DOHH2 (cell line): ENCODE data around the gene VTI1A.

Experiments used
- H3F3A ChIP-seq: fragments of 200-600 bp; sonication (generic), shearing (Covaris generic); 2 replicates; pipeline ENCODE4 v1.6.0; 2016; ENCODE audit warnings: antibody characterized with exemption, mild to moderate bottlenecking; ENCODE audit not compliant: control insufficient read depth, insufficient read depth
- H3K27ac ChIP-seq: fragments of 200-600 bp; sonication (generic); 2 replicates; pipeline ENCODE4 v1.5.1; 2014; ENCODE audit warnings: low read depth, mild to moderate bottlenecking, low read length, moderate library complexity
- H3K27me3 ChIP-seq: fragments of 200-600 bp; sonication (generic); 2 replicates; pipeline ENCODE4 v1.6.1; 2014; ENCODE audit warnings: mild to moderate bottlenecking, low read length, mixed read lengths; ENCODE audit not compliant: control insufficient read depth
- H3K36me3 ChIP-seq: fragments of 200-600 bp; sonication (generic); 2 replicates; pipeline ENCODE4 v1.6.1; 2014; ENCODE audit warnings: mild to moderate bottlenecking, low read length, moderate library complexity, mixed read lengths; ENCODE audit not compliant: control insufficient read depth
- H3K4me1 ChIP-seq: fragments of 200-600 bp; sonication (generic); 2 replicates; pipeline ENCODE4 v1.6.1; 2014; ENCODE audit warnings: mild to moderate bottlenecking, low read length, mixed read lengths; ENCODE audit not compliant: control insufficient read depth
- H3K4me2 ChIP-seq: fragments of 200-600 bp; sonication (generic); 2 replicates; pipeline ENCODE4 v1.6.0; 2014; ENCODE audit warnings: mild to moderate bottlenecking, low read length, moderate library complexity
- H3K4me3 ChIP-seq: fragments of 200-600 bp; sonication (generic); 2 replicates; pipeline ENCODE4 v1.5.1; 2014; ENCODE audit warnings: mild to moderate bottlenecking, low read length, mixed read lengths
- H3K79me2 ChIP-seq: fragments of 200-600 bp; sonication (generic); 2 replicates; pipeline ENCODE4 v1.6.1; 2014; ENCODE audit warnings: mild to moderate bottlenecking, low read length, mixed read lengths; ENCODE audit not compliant: control insufficient read depth
- H3K9me2 ChIP-seq: fragments of 200-600 bp; sonication (generic); replicated peaks from 2 replicates; pipeline ENCODE4 v1.6.1; 2014; ENCODE audit warnings: mild to moderate bottlenecking, low read length, mixed read lengths; ENCODE audit not compliant: control insufficient read depth
- H3K9me3 ChIP-seq: fragments of 200-600 bp; sonication (generic); 2 replicates; pipeline ENCODE4 v1.6.1; 2014; ENCODE audit warnings: antibody characterized with exemption, low read length, mixed read lengths; ENCODE audit not compliant: control insufficient read depth, insufficient read depth
- H4K20me1 ChIP-seq: fragments of 200-600 bp; sonication (generic); 2 replicates; pipeline ENCODE4 v1.6.0; 2014; ENCODE audit warnings: low read depth, mild to moderate bottlenecking, antibody characterized with exemption, low read length, moderate library complexity; ENCODE audit not compliant: control insufficient read depth, insufficient read depth
- CTCF ChIP-seq: fragments of 200-600 bp; sonication (generic); IDR thresholded peaks from one replicate; pipeline ENCODE4 v1.5.1; 2014; ENCODE audit warnings: antibody characterized with exemption, mild to moderate bottlenecking, low read depth, low read length; ENCODE audit not compliant: poor library complexity, severe bottlenecking
- EZH2phosphoT487 ChIP-seq: fragments of 200-600 bp; sonication (generic); IDR thresholded peaks from 2 replicates; pipeline ENCODE4 v1.6.1; 2017; ENCODE audit warnings: borderline replicate concordance, mild to moderate bottlenecking, antibody characterized with exemption, low read length, moderate library complexity, mixed read lengths

Gene VTI1A

DNA sequence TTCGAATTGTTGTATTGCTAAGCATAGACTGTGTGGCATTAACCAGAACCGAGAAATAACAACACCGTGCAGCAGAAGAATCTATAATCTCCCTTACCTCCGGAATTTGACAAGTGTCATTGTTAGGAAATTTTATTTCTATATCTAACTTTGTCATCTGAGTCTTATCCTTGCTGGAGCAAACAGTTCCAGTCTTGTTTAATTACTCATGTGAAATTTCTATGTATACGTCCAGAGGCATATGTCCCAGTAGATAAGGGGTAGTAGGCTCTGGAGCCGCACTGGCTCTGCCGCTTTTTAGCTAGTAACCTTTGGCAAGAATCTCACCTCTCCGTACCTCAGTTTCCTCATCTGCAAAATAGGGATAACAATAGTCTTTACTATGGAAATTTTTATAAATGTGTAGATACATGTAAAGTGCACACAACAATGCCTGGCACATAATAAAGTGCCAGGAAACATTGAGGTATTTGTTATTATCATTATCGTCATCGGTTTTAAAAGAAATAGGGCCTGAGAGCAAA is 228.6 kb downstream of the VTI1A start:
- TF ChIP-seq CTCF (no peak), EZH2phosphoT487 (no peak)
- Histone ChIP-seq H3K9me2 (no peaks in the 10 kb centered on the region), H3K27ac (no peak overlapping the region), H3K36me3 (no peaks in the 10 kb centered on the region), H3K79me2 (no peaks in the 10 kb centered on the region), H3K4me2 (no peak overlapping the region), H3K27me3 (no peaks in the 10 kb centered on the region), H3K9me3 (no peaks in the 10 kb centered on the region), H3K4me3 (no peak overlapping the region), H4K20me1 (no peaks in the 10 kb centered on the region), H3F3A (no peaks in the 10 kb centered on the region), H3K4me1 (no peaks in the 10 kb centered on the region)

DNA sequence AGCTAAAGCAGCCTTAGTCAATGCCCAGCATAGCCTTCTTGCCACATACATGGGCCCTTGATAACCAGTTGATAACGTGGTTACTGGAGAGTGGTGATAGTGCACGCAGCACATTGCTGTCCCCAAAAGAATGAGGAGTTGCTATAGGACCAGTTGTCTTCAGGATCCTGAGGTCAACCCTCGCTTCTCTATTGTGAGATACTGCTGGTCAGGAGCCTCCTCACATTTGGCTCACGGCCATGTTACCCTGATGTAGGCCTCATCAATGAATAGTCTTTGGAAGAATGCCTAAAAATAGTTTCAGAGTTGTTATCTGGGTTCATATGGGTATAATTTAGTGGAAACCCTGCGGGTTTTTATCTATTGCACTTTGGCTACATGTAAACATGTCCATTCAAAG is 230.7 kb downstream of the VTI1A start:
- no peaks in the 10 kb centered on the region for H4K20me1 ChIP-seq
- no peaks in the 10 kb centered on the region for H3K9me3 ChIP-seq
- H3K27ac ChIP-seq = no peak overlapping the region
- no peaks in the 10 kb centered on the region for H3K79me2 ChIP-seq
- no peaks in the 10 kb centered on the region for H3K27me3 ChIP-seq
- H3K4me1 ChIP-seq = no peaks in the 10 kb centered on the region
- H3K4me2 ChIP-seq = no peak overlapping the region
- no peak overlapping the region for H3K4me3 ChIP-seq
- no peaks in the 10 kb centered on the region for H3K36me3 ChIP-seq
- TF ChIP-seq CTCF (no peak), EZH2phosphoT487 (no peak)
- no peaks in the 10 kb centered on the region for H3F3A ChIP-seq
- H3K9me2 ChIP-seq = no peaks in the 10 kb centered on the region

DNA sequence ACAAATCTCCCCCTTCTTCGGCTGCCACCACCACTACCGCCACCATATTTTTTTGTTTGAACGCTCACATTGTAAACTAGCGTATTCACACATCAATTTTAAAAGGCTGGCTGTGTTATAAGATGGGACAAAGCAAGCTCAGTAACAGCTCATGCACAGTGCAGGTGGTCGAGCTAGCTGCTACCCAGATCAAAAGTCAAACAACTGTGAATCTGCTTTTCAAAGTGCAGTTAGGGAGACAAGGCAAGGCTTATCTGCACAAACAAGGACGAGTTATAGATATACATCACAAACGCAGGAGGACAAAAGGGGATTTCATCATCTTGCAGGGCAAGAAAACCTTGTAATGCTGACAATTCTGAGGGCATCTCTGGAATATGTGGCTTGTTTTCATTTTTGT is 231.6 kb downstream of the VTI1A start:
- Histone ChIP-seq H3K9me2 (no peaks in the 10 kb centered on the region), H3K4me3 (no peak overlapping the region), H3K36me3 (no peaks in the 10 kb centered on the region), H3K79me2 (no peaks in the 10 kb centered on the region), H3K4me1 (no peaks in the 10 kb centered on the region), H3K9me3 (no peaks in the 10 kb centered on the region), H4K20me1 (no peaks in the 10 kb centered on the region), H3K4me2 (no peak overlapping the region), H3K27ac (no peak overlapping the region), H3F3A (no peaks in the 10 kb centered on the region), H3K27me3 (no peaks in the 10 kb centered on the region)
- TF ChIP-seq CTCF = no peak
- no peak for TF ChIP-seq EZH2phosphoT487
